H1 (cell line): ENCODE results near the gene ITPK1. TPM values are rescaled to one million over a fixed set of nuclear protein-coding genes. Genes with fewer than 3 reads are reported as not detected.

Experiments used
- CTCF ChIA-PET: fragments of 300-600 bp; sonication (Branson Sonifier 250); formaldehyde crosslinking; loops from one replicate; lab custom pipeline; 2021; ENCODE audit not compliant: partially characterized antibody; lab: Charles Lee
- POLR2A ChIA-PET: fragments of 300-600 bp; sonication (Branson Sonifier 250); formaldehyde crosslinking; loops from one replicate; lab custom pipeline; 2021; ENCODE audit warnings: inconsistent platforms; ENCODE audit not compliant: partially characterized antibody; lab: Charles Lee
- DNase-seq, 2 experiments: peaks; one replicate each; pipeline versions ENCODE4 v3.0.0 to v3.0.0-alpha.2; 2010 to 2022; ENCODE audit warnings: low spot score in 2 of 2, low read depth in 1 of 2, mixed read lengths in 1 of 2
- FAIRE-seq: peaks from 2 replicates; lab custom pipeline; 2011; peaks lifted over from hg19 to GRCh38; lab: Jason Lieb, UNC
- H2AFZ ChIP-seq: 2 replicates; pipeline ENCODE4 v1.8.1; 2012; ENCODE audit warnings: low read length, inconsistent platforms
- H2AK5ac ChIP-seq: 2 replicates; pipeline ENCODE4 v1.6.1; 2013; ENCODE audit warnings: low read depth, low read length
- H2BK120ac ChIP-seq: replicated peaks from 2 replicates; pipeline ENCODE3; 2013; ENCODE audit warnings: low read depth, low read length, inconsistent platforms
- H2BK12ac ChIP-seq: 2 replicates; pipeline ENCODE4 v1.6.1; 2013; ENCODE audit warnings: low read depth, low read length
- H2BK15ac ChIP-seq: 2 replicates; pipeline ENCODE4 v1.6.1; 2013; ENCODE audit warnings: low read length
- H2BK20ac ChIP-seq: 2 replicates; pipeline ENCODE4 v1.6.1; 2013; ENCODE audit warnings: low read length
- H2BK5ac ChIP-seq: 2 replicates; pipeline ENCODE4 v1.6.1; 2013; ENCODE audit warnings: low read depth, low read length
- H3K14ac ChIP-seq: 2 replicates; pipeline ENCODE4 v1.6.1; 2013; ENCODE audit warnings: inconsistent platforms; ENCODE audit not compliant: insufficient read length
- H3K18ac ChIP-seq: 2 replicates; pipeline ENCODE4 v1.6.1; 2013; ENCODE audit warnings: low read length; ENCODE audit errors: extremely low read depth
- H3K23ac ChIP-seq: 2 replicates; pipeline ENCODE4 v1.6.1; 2013; ENCODE audit warnings: inconsistent platforms; ENCODE audit not compliant: insufficient read length
- H3K23me2 ChIP-seq: 2 replicates; pipeline ENCODE4 v1.6.1; 2013; ENCODE audit warnings: low read depth, low read length
- H3K27ac ChIP-seq: 2 replicates; pipeline ENCODE4 v1.6.1; 2011; ENCODE audit warnings: low read depth, low read length, inconsistent platforms
- H3K27me3 ChIP-seq, 4 experiments: replicated peaks in 1 of 4; 1 replicate in 1 of 4; 2 replicates in 3 of 4; pipeline versions ENCODE4 v1.6.1 to v1.8.1; 2011 to 2013; ENCODE audit warnings: low read length in 3 of 4, mild to moderate bottlenecking in 3 of 4, inconsistent platforms in 2 of 4, mixed read lengths in 2 of 4, moderate library complexity in 1 of 4; ENCODE audit not compliant: control insufficient read depth in 3 of 4, insufficient read depth in 3 of 4; ENCODE audit errors: extremely low read depth in 1 of 4
- H3K36me3 ChIP-seq, 4 experiments: 2 replicates each; pipeline versions ENCODE4 v1.6.1 to v1.8.1; 2011 to 2013; ENCODE audit warnings: mild to moderate bottlenecking in 4 of 4, low read length in 3 of 4, moderate library complexity in 2 of 4, control low read depth in 1 of 4, inconsistent platforms in 1 of 4; ENCODE audit not compliant: insufficient read depth in 4 of 4, control insufficient read depth in 2 of 4
- H3K4ac ChIP-seq: replicated peaks from 2 replicates; pipeline ENCODE3; 2013; ENCODE audit warnings: low read length, low read depth, mixed read lengths, inconsistent platforms; ENCODE audit not compliant: insufficient read length
- H3K4me1 ChIP-seq, 4 experiments: replicated peaks in 1 of 4; 1 replicate in 1 of 4; 2 replicates in 3 of 4; pipeline versions ENCODE4 v1.6.1 to v1.8.1; 2011 to 2013; ENCODE audit warnings: low read length in 3 of 4, inconsistent platforms in 2 of 4, mixed read lengths in 1 of 4; ENCODE audit not compliant: insufficient read depth in 4 of 4, control insufficient read depth in 3 of 4
- H3K4me2 ChIP-seq, 2 experiments: 2 replicates each; pipeline versions ENCODE4 v1.6.1 to v1.8.1; 2011 to 2013; ENCODE audit warnings: low read depth in 2 of 2, low read length in 2 of 2, control low read depth in 1 of 2, inconsistent platforms in 1 of 2, mild to moderate bottlenecking in 1 of 2; ENCODE audit not compliant: insufficient read depth in 1 of 2
- H3K4me3 ChIP-seq, 4 experiments: fragments of 200-600, 300-600 bp in 1 of 4; sonication (generic), shearing (Covaris generic), sonication (Bioruptor Twin) in 1 of 4; 2 replicates each; pipeline versions ENCODE4 v1.5.1 to v1.8.1; 2011 to 2016; ENCODE audit warnings: low read length in 4 of 4, low read depth in 3 of 4, control low read depth in 2 of 4, inconsistent platforms in 2 of 4, mild to moderate bottlenecking in 2 of 4, mixed read lengths in 1 of 4, moderate library complexity in 1 of 4; ENCODE audit not compliant: insufficient read depth in 2 of 4; ENCODE audit errors: extremely low read depth in 1 of 4
- H3K56ac ChIP-seq: replicated peaks from 2 replicates; pipeline ENCODE3; 2013; ENCODE audit warnings: low read depth, mild to moderate bottlenecking, mixed read lengths, low read length, inconsistent platforms; ENCODE audit not compliant: insufficient read length
- H3K79me1 ChIP-seq: 2 replicates; pipeline ENCODE4 v1.6.1; 2013; ENCODE audit warnings: low read depth, low read length, control low read depth
- H3K79me2 ChIP-seq, 2 experiments: 2 replicates each; pipeline versions ENCODE4 v1.6.1 to v1.8.1; 2012 to 2013; ENCODE audit warnings: low read length in 2 of 2, mild to moderate bottlenecking in 2 of 2, inconsistent platforms in 1 of 2; ENCODE audit not compliant: insufficient read depth in 2 of 2, control insufficient read depth in 1 of 2
- H3K9ac ChIP-seq, 4 experiments: replicated peaks in 1 of 4; 1 replicate in 1 of 4; 2 replicates in 3 of 4; pipeline versions ENCODE4 v1.6.1 to v1.8.1; 2011 to 2013; ENCODE audit warnings: low read depth in 3 of 4, low read length in 3 of 4, control low read depth in 2 of 4, mild to moderate bottlenecking in 2 of 4, moderate library complexity in 2 of 4, inconsistent platforms in 1 of 4; ENCODE audit errors: extremely low read depth in 1 of 4
- H3K9me3 ChIP-seq, 2 experiments: 2 replicates each; pipeline versions ENCODE4 v1.6.1 to v1.8.1; 2012 to 2013; ENCODE audit warnings: mild to moderate bottlenecking in 2 of 2, moderate library complexity in 2 of 2, control low read depth in 1 of 2, inconsistent platforms in 1 of 2, low read depth in 1 of 2, low read length in 1 of 2, mixed read lengths in 1 of 2; ENCODE audit not compliant: insufficient read depth in 2 of 2
- H4K20me1 ChIP-seq, 2 experiments: replicated peaks in 1 of 2; 2 replicates each; pipeline versions ENCODE3 to v1.8.1; 2011 to 2013; ENCODE audit warnings: inconsistent platforms in 2 of 2, low read length in 2 of 2, mild to moderate bottlenecking in 1 of 2; ENCODE audit not compliant: insufficient read depth in 2 of 2, control insufficient read depth in 1 of 2
- H4K5ac ChIP-seq: 2 replicates; pipeline ENCODE4 v1.6.1; 2013; ENCODE audit warnings: low read length, low read depth, mixed read lengths, inconsistent platforms; ENCODE audit not compliant: insufficient read length
- H4K8ac ChIP-seq: 2 replicates; pipeline ENCODE4 v1.8.0; 2013; ENCODE audit warnings: mild to moderate bottlenecking, moderate library complexity, low read length, inconsistent platforms; ENCODE audit not compliant: insufficient read depth; ENCODE audit errors: extremely low read depth
- H4K91ac ChIP-seq: replicated peaks from 2 replicates; pipeline ENCODE3; 2013; ENCODE audit warnings: low read length, mixed read lengths, inconsistent platforms; ENCODE audit not compliant: insufficient read length
- BCL11A ChIP-seq, 2 experiments: IDR thresholded peaks; one replicate each; pipeline ENCODE4 v1.6.1; 2011; ENCODE audit warnings: low read depth in 2 of 2, low read length in 2 of 2, mild to moderate bottlenecking in 2 of 2
- EP300 ChIP-seq, 2 experiments: IDR thresholded peaks; 1 replicate in 1 of 2; 2 replicates in 1 of 2; pipeline ENCODE4 v1.6.1; 2011 to 2012; ENCODE audit warnings: low read depth in 2 of 2, low read length in 2 of 2, mild to moderate bottlenecking in 2 of 2, borderline replicate concordance in 1 of 2, inconsistent platforms in 1 of 2, moderate library complexity in 1 of 2
- HDAC6 ChIP-seq: IDR thresholded peaks from one replicate; pipeline ENCODE4 v1.7.1; 2012; ENCODE audit warnings: low read depth, mild to moderate bottlenecking, inconsistent platforms, low read length, moderate library complexity
- JUN ChIP-seq: IDR thresholded peaks from 2 replicates; pipeline ENCODE4 v1.6.1; 2011; ENCODE audit warnings: low read depth, mild to moderate bottlenecking, improper control_type of control experiment, low read length
- KDM5A ChIP-seq: fragments of 200-600 bp; IDR thresholded peaks from 2 replicates; pipeline ENCODE4 v1.7.1; 2012; ENCODE audit warnings: mild to moderate bottlenecking, low read length, inconsistent platforms, mixed read lengths
- NANOG ChIP-seq: IDR thresholded peaks from 2 replicates; pipeline ENCODE4 v1.6.1; 2011; ENCODE audit warnings: low read length, low read depth, mild to moderate bottlenecking, inconsistent platforms; ENCODE audit not compliant: insufficient read depth, poor library complexity, severe bottlenecking
- POLR2AphosphoS5 ChIP-seq: IDR thresholded peaks from 2 replicates; pipeline ENCODE4 v1.6.1; 2011; ENCODE audit warnings: low read depth, low read length
- RFX5 ChIP-seq: IDR thresholded peaks from 2 replicates; pipeline ENCODE4 v1.6.1; 2011; ENCODE audit warnings: low read depth, low read length, improper control_type of control experiment, borderline replicate concordance
- SP2 ChIP-seq: IDR thresholded peaks from 2 replicates; pipeline ENCODE4 v1.6.1; 2012; ENCODE audit warnings: mild to moderate bottlenecking, low read length, inconsistent platforms
- TBP ChIP-seq: IDR thresholded peaks from 2 replicates; pipeline ENCODE4 v1.6.1; 2011; ENCODE audit warnings: low read depth, low read length, improper control_type of control experiment
- YY1 ChIP-seq: IDR thresholded peaks from 2 replicates; pipeline ENCODE4 v1.6.1; 2011; ENCODE audit warnings: low read depth, mild to moderate bottlenecking, low read length
- WGBS, 2 experiments: shearing (Covaris generic) in 1 of 2; methylation state at CpG; one replicate each; pipeline versions ENCODE4 v1.1.6 to v1.1.7; 2013 to 2015; ENCODE audit warnings: low lambda C conversion rate in 2 of 2, mixed read lengths in 2 of 2, inconsistent platforms in 1 of 2, low coverage in 1 of 2, missing lambda C conversion rate in 1 of 2; ENCODE audit not compliant: insufficient replicate concordance in 2 of 2, insufficient coverage in 1 of 2, insufficient read length in 1 of 2; ENCODE audit errors: extremely low coverage in 1 of 2, missing lambda C conversion rate in 1 of 2; 5-methylcytosine and 5-hydroxymethylcytosine counted together
- polyA plus RNA-seq, 7 experiments: library from polyadenylated mRNA; depleted of rRNA in 3 of 7; stranded (reverse) in 5 of 7; unstranded in 2 of 7; fragments of >200 nt in 5 of 7; fragments of 200-250 nt in 2 of 7; gene quantifications; 1 replicate in 5 of 7; 2 replicates in 1 of 7; 4 replicates in 1 of 7; pipeline versions ENCODE4 v1.2.1 to v1.2.3, GENCODE V29; 2011 to 2013; ENCODE audit warnings: missing spikeins in 2 of 7, mixed read lengths in 2 of 7
- total RNA-seq: library from RNA; stranded (reverse); fragmentation: NEBNext Ultra II Directional; extraction: Animal tissue kit (Norgen Biotek cat#: 25700); gene quantifications from 2 replicates; pipeline ENCODE4 v1.2.1, GENCODE V29; 2021
- TF ChIP-seq, protein P1 (sequence below): IDR thresholded peaks from 2 replicates; pipeline ENCODE4 v1.6.1; 2012; ENCODE audit warnings: inconsistent platforms

The ITPK1 gene
- total and polyA plus RNA-seq, 2 of the 8 experiments (the other 6 are each of a cell fraction or from before 2014, with no cell fraction given), result 108 to 143 TPM

GRCh38 chr14:93035917-93036651 lies 79.6 kb downstream of the ITPK1 start:
- no peaks in the 10 kb centered on the region for H3K27me3 ChIP-seq
- peaks cover 21% of the 10 kb centered on the region for H3K79me1 ChIP-seq
- ChIA-PET CTCF (interaction anchor here (1.0 to 5.7 kb wide), 3 partner anchors 16 to 96 kb away, joined by 4 to 71 read pairs (median 6); no protein-coding TSS in a partner anchor), POLR2A (no interaction called here)
- H2AK5ac ChIP-seq, result peak overlapping the region; percentile 77; the same call in 1 of the 2 replicates
- no peak overlapping the region for H3K27ac ChIP-seq
- no peak overlapping the region; the same call in 1 of the 2 replicates for H4K8ac ChIP-seq
- DNase-seq (no peak), FAIRE-seq (no peak)
- peak overlapping the region; percentile 80; the same call in 1 of the 2 replicates for H2BK12ac ChIP-seq
- H3K23ac ChIP-seq, result no peak overlapping the region
- H3K4ac ChIP-seq, result no peak overlapping the region
- WGBS, 2 experiments, result 94% methylated on average over 22 of the region's 22 CpGs; no CpG with 5 or more reads in 1 of the 2 experiments
- no peak overlapping the region for H3K56ac ChIP-seq
- H3K18ac ChIP-seq, result peak overlapping the region; percentile 19; the same call in 1 of the 2 replicates
- no peaks in the 10 kb centered on the region for H3K36me3 ChIP-seq
- H3K9me3 ChIP-seq, result no peaks in the 10 kb centered on the region
- H2BK20ac ChIP-seq, result no peak overlapping the region
- H3K79me2 ChIP-seq, result peaks cover 0 to 72% of the 10 kb centered on the region in 2 experiments; a peak in 2 of 4 replicates
- no peak overlapping the region for H2BK120ac ChIP-seq
- no peaks in the 10 kb centered on the region for H3K23me2 ChIP-seq
- 0 out of 2 replicates have a peak overlapping the region, but pooled peaks have one; percentile 66 for H2BK5ac ChIP-seq
- H3K4me1 ChIP-seq, result peaks cover 23 to 56% (median 35%) of the 10 kb centered on the region in 4 experiments
- no peak overlapping the region for H3K4me2 ChIP-seq
- no peak overlapping the region for H2AFZ ChIP-seq
- H3K14ac ChIP-seq, result no peak overlapping the region
- H3K9ac ChIP-seq, result no peak overlapping the region
- no peak overlapping the region for H4K91ac ChIP-seq
- H4K20me1 ChIP-seq, result peaks cover 4 to 20% of the 10 kb centered on the region in 2 experiments
- no peak overlapping the region; the same call in 1 of the 2 replicates for H2BK15ac ChIP-seq
- H3K4me3 ChIP-seq, result no peak overlapping the region
- H4K5ac ChIP-seq, result no peak overlapping the region
- TF ChIP-seq TBP, result no peak
- TF ChIP-seq EP300 (IDR thresholded peaks at IDR 0.05; ENCODE audit: borderline replicate concordance in 1 of 2, low read depth in 2 of 2, low read length in 2 of 2), result no peak
- TF ChIP-seq SP2, result no peak
- no peak for TF ChIP-seq NANOG
- no peak for TF ChIP-seq HDAC6
- no peak for TF ChIP-seq BCL11A (IDR thresholded peaks at IDR 0.05; ENCODE audit: low read depth in 2 of 2, low read length in 2 of 2)
- TF ChIP-seq KDM5A, result no peak
- TF ChIP-seq, protein P1, sequence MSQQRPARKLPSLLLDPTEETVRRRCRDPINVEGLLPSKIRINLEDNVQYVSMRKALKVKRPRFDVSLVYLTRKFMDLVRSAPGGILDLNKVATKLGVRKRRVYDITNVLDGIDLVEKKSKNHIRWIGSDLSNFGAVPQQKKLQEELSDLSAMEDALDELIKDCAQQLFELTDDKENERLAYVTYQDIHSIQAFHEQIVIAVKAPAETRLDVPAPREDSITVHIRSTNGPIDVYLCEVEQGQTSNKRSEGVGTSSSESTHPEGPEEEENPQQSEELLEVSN, result no peak
- no peak for TF ChIP-seq RFX5
- no peak for TF ChIP-seq YY1
- no peak for TF ChIP-seq POLR2AphosphoS5
- no peak for TF ChIP-seq JUN
